ENCODE data around the gene EYS. TPM values are rescaled to one million over a fixed set of nuclear protein-coding genes. Genes with fewer than 3 reads are reported as not detected.

Gene EYS
- polyA plus RNA-seq, 1 of the 3 experiments (the other 2 are of a cell fraction), result 0.05 TPM

DNA sequence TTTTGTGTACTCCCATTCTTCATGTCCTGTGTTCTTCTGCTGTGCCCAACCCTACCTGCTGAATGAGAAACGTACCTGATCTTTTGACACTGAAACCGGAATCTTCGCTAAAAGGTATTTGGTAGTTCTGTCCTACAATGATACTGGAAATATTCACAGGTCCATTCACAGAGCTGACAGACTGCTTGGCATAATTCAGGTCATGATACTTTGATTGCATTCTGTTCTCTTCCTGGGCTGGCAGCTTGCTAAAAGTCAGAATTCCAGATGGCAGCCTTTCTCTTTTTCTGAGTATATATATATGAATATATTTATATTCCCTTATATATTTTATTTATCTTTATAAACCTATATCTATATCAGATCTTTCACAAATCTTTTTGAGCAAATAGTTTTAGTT, 1696.4 kb downstream of the EYS start:
- Histone ChIP-seq H2AFZ (ENCODE audit: low read depth) (no peak overlapping the region), H3K4me3 (ENCODE audit: low read depth in 2 of 2, low read length in 1 of 2) (no peak overlapping the region), H3F3A (replicated peaks; ENCODE audit: insufficient read depth) (no peaks in the 10 kb centered on the region), H3K9me2 (no peaks in the 10 kb centered on the region), H3K27ac (ENCODE audit: low read depth in 2 of 2, low read length in 1 of 2) (no peak overlapping the region), H3K4me1 (ENCODE audit: control insufficient read depth in 1 of 2, insufficient read depth in 2 of 2, low read depth in 1 of 2, low read length in 1 of 2) (no peaks in the 10 kb centered on the region; a peak in 2 of 4 replicates), H3K36me3 (replicated peaks in 1 of 2; ENCODE audit: control insufficient read depth in 1 of 2, insufficient read depth in 2 of 2, low read length in 1 of 2) (no peaks in the 10 kb centered on the region), H4K20me1 (ENCODE audit: insufficient read depth) (no peaks in the 10 kb centered on the region), H3K9me3 (no peaks in the 10 kb centered on the region), H3K79me2 (ENCODE audit: insufficient read depth) (no peaks in the 10 kb centered on the region), H3K27me3 (ENCODE audit: insufficient read depth) (no peaks in the 10 kb centered on the region), H3K4me2 (no peak overlapping the region), H3K9ac (no peak overlapping the region)
- 74% methylated on average over 3 of the region's 3 CpGs for WGBS (ENCODE audit: low lambda C conversion rate)
- TF ChIP-seq YY1 (IDR thresholded peaks at IDR 0.05; ENCODE audit: low read depth), result no peak
- TF ChIP-seq, protein P1, sequence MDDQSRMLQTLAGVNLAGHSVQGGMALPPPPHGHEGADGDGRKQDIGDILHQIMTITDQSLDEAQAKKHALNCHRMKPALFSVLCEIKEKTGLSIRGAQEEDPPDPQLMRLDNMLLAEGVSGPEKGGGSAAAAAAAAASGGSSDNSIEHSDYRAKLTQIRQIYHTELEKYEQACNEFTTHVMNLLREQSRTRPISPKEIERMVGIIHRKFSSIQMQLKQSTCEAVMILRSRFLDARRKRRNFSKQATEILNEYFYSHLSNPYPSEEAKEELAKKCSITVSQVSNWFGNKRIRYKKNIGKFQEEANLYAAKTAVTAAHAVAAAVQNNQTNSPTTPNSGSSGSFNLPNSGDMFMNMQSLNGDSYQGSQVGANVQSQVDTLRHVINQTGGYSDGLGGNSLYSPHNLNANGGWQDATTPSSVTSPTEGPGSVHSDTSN (IDR thresholded peaks at IDR 0.05), result no peak
- no peak for TF ChIP-seq TAF1 (IDR thresholded peaks at IDR 0.05; ENCODE audit: borderline replicate concordance, low read depth, low read length)
- no peak for TF ChIP-seq NRF1 (IDR thresholded peaks at IDR 0.05; ENCODE audit: low read depth, low read length)
- TF ChIP-seq SIN3A (IDR thresholded peaks at IDR 0.05; ENCODE audit: borderline replicate concordance, low read depth, low read length), result no peak
- TF ChIP-seq, protein P2, sequence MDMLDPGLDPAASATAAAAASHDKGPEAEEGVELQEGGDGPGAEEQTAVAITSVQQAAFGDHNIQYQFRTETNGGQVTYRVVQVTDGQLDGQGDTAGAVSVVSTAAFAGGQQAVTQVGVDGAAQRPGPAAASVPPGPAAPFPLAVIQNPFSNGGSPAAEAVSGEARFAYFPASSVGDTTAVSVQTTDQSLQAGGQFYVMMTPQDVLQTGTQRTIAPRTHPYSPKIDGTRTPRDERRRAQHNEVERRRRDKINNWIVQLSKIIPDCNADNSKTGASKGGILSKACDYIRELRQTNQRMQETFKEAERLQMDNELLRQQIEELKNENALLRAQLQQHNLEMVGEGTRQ (IDR thresholded peaks at IDR 0.05; ENCODE audit: borderline replicate concordance, low read depth, low read length), result no peak
- TF ChIP-seq, protein P3, sequence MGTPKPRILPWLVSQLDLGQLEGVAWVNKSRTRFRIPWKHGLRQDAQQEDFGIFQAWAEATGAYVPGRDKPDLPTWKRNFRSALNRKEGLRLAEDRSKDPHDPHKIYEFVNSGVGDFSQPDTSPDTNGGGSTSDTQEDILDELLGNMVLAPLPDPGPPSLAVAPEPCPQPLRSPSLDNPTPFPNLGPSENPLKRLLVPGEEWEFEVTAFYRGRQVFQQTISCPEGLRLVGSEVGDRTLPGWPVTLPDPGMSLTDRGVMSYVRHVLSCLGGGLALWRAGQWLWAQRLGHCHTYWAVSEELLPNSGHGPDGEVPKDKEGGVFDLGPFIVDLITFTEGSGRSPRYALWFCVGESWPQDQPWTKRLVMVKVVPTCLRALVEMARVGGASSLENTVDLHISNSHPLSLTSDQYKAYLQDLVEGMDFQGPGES (IDR thresholded peaks at IDR 0.05; ENCODE audit: low read depth, low read length), result no peak
- no peak for TF ChIP-seq RCOR1 (IDR thresholded peaks at IDR 0.05; ENCODE audit: low read length)
- TF ChIP-seq MEF2A (IDR thresholded peaks at IDR 0.05; ENCODE audit: borderline replicate concordance, low read depth), result no peak
- TF ChIP-seq TEAD4 (IDR thresholded peaks at IDR 0.05; ENCODE audit: borderline replicate concordance, insufficient read depth), result no peak
- CTCF ChIA-PET, result interaction anchor here (1.0 kb wide), 1 partner anchor 320 kb away, joined by 4 read pairs; no protein-coding TSS in a partner anchor
- POLR2A ChIA-PET, result no interaction called here
- no peak for DNase-seq

DNA sequence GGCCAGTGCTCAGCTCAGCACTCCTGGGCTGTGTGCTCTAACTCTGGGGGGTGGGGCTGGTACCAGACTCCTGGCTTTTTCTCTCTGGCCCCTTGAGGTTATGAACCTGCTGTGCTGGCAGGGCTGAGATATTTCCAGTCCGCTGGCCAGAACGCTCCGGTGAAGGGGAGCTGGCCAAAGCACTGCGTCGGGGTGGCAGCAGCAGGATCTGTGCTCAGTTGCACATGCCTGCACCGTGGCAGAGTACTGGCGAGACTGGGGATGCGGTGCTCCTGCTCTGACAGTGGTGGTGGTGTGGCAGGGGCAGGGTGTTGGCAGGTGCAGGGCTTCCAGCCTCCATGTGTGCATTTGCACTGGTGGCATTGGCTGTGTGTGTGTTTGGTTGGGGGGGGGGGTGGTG, 1697.0 kb downstream of the EYS start:
- H4K20me1 ChIP-seq (ENCODE audit: insufficient read depth), result no peaks in the 10 kb centered on the region
- WGBS (ENCODE audit: low lambda C conversion rate), result 83% methylated on average over 8 of the region's 8 CpGs
- CTCF ChIA-PET, result interaction anchor here (1.0 kb wide), 1 partner anchor 320 kb away, joined by 4 read pairs; no protein-coding TSS in a partner anchor
- no peaks in the 10 kb centered on the region for H3K79me2 ChIP-seq (ENCODE audit: insufficient read depth)
- H3K27me3 ChIP-seq (ENCODE audit: insufficient read depth), result no peaks in the 10 kb centered on the region
- no peak for TF ChIP-seq POLR2AphosphoS5 (IDR thresholded peaks at IDR 0.05; ENCODE audit: low read depth, low read length)
- TF ChIP-seq EP300 (IDR thresholded peaks at IDR 0.05; ENCODE audit: borderline replicate concordance in 1 of 2, low read depth in 1 of 2, low read length in 1 of 2), result no peak
- TF ChIP-seq YY1 (IDR thresholded peaks at IDR 0.05; ENCODE audit: low read depth), result no peak
- no peak for TF ChIP-seq FOXM1 (IDR thresholded peaks at IDR 0.05; ENCODE audit: low read depth)
- no peak for TF ChIP-seq SMC3 (IDR thresholded peaks at IDR 0.05; ENCODE audit: low read depth, low read length)
- no peak for TF ChIP-seq NFIC (IDR thresholded peaks at IDR 0.05; ENCODE audit: borderline replicate concordance)
- no peak for TF ChIP-seq GATA2 (CRISPR knock-in tag; IDR thresholded peaks at IDR 0.05)
- TF ChIP-seq, protein P4, sequence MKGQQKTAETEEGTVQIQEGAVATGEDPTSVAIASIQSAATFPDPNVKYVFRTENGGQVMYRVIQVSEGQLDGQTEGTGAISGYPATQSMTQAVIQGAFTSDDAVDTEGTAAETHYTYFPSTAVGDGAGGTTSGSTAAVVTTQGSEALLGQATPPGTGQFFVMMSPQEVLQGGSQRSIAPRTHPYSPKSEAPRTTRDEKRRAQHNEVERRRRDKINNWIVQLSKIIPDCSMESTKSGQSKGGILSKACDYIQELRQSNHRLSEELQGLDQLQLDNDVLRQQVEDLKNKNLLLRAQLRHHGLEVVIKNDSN (IDR thresholded peaks at IDR 0.05; ENCODE audit: borderline replicate concordance, low read depth), result no peak
- no peak for TF ChIP-seq EZH2phosphoT487 (IDR thresholded peaks at IDR 0.05; ENCODE audit: borderline replicate concordance, low read depth)
- TF ChIP-seq, protein P5, sequence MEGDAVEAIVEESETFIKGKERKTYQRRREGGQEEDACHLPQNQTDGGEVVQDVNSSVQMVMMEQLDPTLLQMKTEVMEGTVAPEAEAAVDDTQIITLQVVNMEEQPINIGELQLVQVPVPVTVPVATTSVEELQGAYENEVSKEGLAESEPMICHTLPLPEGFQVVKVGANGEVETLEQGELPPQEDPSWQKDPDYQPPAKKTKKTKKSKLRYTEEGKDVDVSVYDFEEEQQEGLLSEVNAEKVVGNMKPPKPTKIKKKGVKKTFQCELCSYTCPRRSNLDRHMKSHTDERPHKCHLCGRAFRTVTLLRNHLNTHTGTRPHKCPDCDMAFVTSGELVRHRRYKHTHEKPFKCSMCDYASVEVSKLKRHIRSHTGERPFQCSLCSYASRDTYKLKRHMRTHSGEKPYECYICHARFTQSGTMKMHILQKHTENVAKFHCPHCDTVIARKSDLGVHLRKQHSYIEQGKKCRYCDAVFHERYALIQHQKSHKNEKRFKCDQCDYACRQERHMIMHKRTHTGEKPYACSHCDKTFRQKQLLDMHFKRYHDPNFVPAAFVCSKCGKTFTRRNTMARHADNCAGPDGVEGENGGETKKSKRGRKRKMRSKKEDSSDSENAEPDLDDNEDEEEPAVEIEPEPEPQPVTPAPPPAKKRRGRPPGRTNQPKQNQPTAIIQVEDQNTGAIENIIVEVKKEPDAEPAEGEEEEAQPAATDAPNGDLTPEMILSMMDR (IDR thresholded peaks at IDR 0.05), result no peak
- TF ChIP-seq FOSL2 (IDR thresholded peaks at IDR 0.05; ENCODE audit: borderline replicate concordance, low read depth), result no peak
- no peak for TF ChIP-seq RFX5 (IDR thresholded peaks at IDR 0.05; ENCODE audit: low read length)
- TF ChIP-seq SIN3A (IDR thresholded peaks at IDR 0.05; ENCODE audit: borderline replicate concordance, low read depth, low read length), result no peak
- TF ChIP-seq RXRA (IDR thresholded peaks at IDR 0.05; ENCODE audit: borderline replicate concordance, low read depth), result no peak
- TF ChIP-seq CHD2 (IDR thresholded peaks at IDR 0.05; ENCODE audit: low read length, partially characterized antibody), result no peak
- POLR2A ChIA-PET, result no interaction called here
- no peak overlapping the region for H2AFZ ChIP-seq (ENCODE audit: low read depth)
- H3F3A ChIP-seq (replicated peaks; ENCODE audit: insufficient read depth), result no peaks in the 10 kb centered on the region
- no peak overlapping the region for H3K27ac ChIP-seq (ENCODE audit: low read depth in 2 of 2, low read length in 1 of 2)
- H3K36me3 ChIP-seq (replicated peaks in 1 of 2; ENCODE audit: control insufficient read depth in 1 of 2, insufficient read depth in 2 of 2, low read length in 1 of 2), result no peaks in the 10 kb centered on the region
- H3K9me2 ChIP-seq, result no peaks in the 10 kb centered on the region
- no peak for DNase-seq
- H3K4me1 ChIP-seq (ENCODE audit: control insufficient read depth in 1 of 2, insufficient read depth in 2 of 2, low read depth in 1 of 2, low read length in 1 of 2), result no peaks in the 10 kb centered on the region; a peak in 2 of 4 replicates
- no peak overlapping the region for H3K9ac ChIP-seq
- H3K9me3 ChIP-seq, result no peaks in the 10 kb centered on the region
- H3K4me2 ChIP-seq, result no peak overlapping the region
- no peak overlapping the region for H3K4me3 ChIP-seq (ENCODE audit: low read depth in 2 of 2, low read length in 1 of 2)

Measured in SK-N-SH (cell line).